NCI-H1930 (cell line): ENCODE measurements around the gene CYP27A1.

ENCODE experiments used
- DNase-seq, 2 experiments: peaks; one replicate each; lab custom pipeline; 2025; lab: John Stamatoyannopoulos, UW

Gene CYP27A1

DNA sequence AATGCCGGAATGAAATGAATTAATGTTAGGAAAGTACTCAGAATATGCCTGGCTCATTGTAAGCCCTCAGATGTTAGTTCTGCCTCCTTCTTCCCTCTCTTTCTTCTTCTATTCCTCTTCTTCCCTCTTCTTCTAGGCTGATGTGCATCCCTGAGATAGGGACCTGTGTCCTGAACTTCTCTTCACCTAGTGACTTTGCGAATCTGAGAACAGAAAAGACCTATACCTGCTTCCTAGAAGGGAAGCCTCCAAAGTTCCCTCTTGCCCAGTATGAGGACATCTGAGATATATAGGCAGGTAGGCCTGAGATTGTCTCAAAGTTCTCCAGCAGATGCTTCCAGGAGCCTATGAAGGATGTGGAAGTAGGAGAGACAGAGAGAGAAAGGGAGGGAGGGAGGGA lies 8.1 kb upstream of the CYP27A1 start:
- no peak for DNase-seq

GRCh38 chr2:218776488-218776887 lies 5.5 kb upstream of the CYP27A1 start:
- no peak for DNase-seq

DNA sequence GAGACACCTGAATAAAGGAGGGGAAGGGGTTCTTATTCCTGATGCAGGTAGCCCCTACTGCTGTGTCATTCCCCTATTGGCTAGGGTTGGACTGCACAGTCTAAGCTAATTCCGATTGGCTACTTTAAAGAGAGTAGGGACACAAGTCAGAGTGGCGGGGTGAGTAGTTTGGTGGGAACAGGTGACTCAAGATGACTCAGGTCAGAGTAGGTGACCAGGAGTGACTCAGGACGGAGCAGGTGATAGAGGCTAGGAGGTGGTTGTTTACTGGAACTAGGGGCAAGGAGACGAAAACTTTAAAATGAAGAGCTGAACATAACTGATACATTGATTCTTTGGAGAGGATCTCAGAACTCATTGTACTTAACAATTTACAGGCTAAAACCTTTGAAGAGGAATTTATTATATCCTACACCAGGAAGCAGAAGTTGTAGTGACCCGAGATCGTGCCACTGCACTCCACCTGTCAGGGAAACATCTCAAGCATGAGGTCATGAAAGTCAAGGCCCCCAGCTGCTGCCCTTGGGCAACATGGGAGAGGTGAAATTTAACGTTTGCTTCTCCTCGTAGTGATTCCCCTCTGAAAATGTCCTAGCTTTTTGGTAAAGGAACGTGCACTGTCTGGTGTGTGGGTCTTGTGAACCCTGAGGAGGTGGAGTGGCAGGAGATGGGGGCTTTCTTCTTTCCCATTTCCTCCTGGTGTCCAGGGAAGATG lies 4.5 kb upstream of the CYP27A1 start:
- DNase-seq: no peak

DNA sequence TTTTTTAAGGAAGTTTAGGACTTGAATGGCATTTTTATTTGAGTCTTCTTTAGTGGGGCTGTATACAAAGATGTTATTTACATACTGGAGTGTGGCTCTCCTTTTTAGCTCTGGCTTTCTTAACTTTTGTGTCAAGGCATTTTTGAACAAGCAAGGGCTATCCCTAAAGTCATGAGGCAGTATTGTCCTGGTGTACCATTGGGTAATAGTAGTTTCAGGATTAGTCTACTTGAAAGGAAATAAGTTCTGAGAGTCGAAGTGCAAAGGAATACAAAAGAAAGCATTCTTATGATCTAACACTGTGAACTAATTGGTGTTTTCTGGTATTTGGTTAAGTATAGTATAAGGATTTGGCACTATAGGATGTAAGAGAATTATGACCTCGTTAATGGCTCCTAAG lies 1.9 kb upstream of the CYP27A1 start:
- DNase-seq: no peak

DNA sequence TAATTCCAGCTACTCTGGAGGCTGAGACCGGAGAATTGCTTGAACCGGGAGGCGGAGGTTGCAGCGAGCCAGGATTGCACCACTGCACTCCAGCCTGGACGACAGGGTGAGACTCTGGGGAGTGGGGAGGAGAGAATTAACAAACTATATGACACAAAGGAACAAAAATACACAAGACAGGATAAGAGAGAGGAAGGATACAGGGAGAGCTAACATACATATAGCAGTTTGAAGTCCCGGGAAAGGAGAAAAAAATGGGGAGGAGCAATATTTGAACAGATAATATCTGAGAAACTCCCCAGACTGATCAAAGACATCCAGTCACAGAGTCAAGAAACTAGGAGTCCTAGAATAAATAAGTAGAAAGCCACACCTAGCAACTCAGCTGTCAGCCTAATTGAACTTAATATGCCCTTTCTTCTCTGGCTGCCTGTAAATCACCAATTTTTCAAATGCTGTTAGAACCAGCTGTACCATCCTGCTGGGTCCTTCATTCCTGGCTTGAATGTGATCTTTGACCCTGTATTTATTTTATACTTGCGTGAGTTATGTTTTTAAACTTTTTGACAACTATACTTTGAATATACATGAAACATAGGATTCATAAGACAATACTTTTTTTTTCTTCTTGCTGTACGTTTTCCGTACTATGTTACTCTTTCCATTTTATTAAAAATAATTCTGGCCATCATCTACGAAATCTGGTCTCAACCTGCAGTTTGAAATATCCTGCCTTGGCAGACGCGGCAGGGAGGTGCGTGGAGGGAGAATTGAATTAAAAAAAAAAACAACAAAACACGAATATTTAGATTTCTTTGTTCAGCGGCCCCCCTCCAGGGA lies 876 bp upstream of the CYP27A1 start:
- peak in 1 of 2 experiments; percentile 12 for DNase-seq

DNA sequence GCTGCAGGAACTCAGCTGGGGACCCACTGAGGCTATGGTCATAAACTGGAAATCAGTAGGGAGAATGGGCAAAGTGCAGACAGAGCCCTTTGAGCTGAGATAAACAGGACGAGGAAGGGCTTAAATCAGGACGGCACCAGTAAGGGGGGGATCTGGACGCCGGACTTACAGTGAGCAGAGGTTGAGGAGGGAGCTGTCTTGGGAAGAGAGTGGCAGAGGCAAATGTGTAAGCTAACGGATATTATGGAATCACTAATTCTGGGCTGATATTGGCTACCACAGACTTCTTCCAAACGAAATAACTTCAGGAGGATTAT lies 539 bp downstream of the CYP27A1 start:
- DNase-seq: no peak

DNA sequence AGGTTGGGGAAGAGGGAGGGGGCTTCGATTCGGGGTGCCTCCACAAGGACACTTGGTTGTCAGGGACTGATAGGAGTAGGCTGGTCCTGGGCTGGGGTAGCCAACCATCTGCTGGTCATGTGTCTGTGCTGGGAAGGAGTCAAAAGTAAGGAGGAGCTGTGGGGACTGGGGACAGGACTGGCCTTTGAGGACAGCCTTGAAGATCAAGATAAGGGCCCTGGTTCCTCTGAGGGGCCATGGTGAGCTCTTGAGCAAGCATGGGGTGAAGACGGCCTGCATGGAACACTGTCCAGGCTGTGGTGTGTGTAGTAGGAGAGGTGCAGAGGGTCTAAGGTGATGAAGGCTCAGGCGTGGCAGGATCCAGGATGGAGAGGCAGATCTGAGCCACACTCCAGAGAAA lies 1.7 kb downstream of the CYP27A1 start:
- DNase-seq: no peak

GRCh38 chr2:218785103-218785502 lies 3.2 kb downstream of the CYP27A1 start:
- no peak for DNase-seq

DNA sequence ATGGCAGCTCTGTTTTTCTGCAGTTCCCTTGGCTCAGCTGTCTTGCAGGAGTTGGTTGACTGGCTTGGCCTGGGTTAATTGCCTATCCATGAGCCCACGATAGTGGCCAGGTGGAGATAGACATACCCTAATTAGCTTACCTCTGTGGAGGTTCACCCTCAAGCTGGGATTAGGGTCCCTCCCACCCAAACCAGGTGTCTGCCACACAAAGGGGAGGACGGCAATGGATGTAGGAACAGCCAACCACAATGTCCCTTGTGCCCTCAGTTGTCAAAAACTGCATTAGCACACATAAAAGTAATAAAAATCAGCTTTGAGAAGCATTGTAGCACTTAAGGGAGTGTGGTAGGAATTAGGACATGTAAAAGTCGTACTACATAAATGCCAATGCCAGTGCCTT lies 4.2 kb downstream of the CYP27A1 start:
- no peak for DNase-seq

GRCh38 chr2:218788529-218789255 lies 6.7 kb downstream of the CYP27A1 start:
- DNase-seq: no peak

DNA sequence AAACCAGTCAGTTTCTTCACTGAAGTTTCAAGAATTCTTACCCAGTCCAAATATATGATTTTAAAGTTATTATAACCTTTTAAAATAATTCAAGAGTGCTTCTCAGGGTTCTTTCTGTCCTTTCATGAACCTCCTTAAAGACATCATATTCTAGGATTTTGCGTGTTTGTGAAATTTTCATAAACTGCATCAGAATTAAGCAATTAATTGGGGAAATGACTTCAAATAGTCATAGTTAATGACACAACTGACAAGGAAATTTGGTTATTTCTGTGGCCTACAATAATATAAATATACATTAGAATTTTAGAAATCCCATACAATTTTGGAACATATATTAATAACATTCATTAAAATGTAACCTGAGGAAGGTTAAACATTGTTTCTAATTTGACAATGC lies 10.5 kb downstream of the CYP27A1 start:
- no peak for DNase-seq

GRCh38 chr2:218796691-218797090 lies 14.7 kb downstream of the CYP27A1 start:
- no peak for DNase-seq

- no peak for DNase-seq
Measured at GRCh38 chr2:218798767-218799504, 17.0 kb downstream of the CYP27A1 start.

GRCh38 chr2:218799990-218800389 lies 18.0 kb downstream of the CYP27A1 start:
- no peak for DNase-seq

DNA sequence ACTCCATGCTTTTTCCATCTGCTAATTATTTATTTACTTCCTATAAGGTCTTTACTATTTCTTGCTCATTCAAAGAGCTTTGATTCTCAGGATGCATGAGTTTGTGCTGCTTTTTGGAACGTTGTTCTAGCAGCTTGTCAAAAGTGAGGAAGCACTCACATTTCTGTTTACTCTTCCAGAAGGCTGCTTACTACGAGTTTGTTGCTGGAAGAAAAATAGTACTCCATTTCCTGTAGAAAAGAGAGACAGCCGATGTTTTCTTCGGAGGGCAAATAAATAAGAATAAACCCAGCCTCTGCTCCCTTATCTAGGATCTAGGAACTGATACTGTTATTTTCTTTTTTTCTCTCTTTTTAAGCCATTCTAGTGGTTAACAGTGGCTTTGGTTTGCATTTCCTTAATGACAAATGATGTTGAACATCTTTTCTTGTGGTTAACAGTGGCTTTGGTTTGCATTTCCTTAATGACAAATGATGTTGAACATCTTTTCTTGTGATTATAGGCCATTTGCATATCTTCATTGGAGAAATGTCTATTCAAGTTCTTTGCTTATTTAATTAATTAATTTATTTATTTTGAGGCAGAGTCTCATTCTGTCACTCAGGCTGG lies 20.5 kb downstream of the CYP27A1 start:
- DNase-seq: no peak

DNA sequence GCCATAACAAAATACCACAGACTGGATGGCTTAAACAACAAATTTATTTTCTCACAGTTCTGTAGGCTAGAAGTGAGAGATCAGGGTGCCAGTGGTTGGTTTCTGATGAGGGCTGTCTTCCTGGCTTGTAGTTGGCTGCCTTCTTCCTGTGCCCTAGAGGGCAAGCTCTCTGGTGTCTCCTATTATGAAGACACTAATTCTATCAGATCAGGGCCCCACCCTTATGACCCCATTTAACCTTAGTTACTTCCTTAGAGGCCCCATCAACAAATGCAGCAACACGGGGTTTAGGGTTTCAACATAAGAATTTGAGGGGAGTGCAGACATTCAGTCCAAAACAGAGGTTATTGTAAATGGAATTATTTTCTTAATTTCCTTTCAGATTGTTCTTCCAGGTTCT lies 22.9 kb downstream of the CYP27A1 start:
- no peak for DNase-seq

DNA sequence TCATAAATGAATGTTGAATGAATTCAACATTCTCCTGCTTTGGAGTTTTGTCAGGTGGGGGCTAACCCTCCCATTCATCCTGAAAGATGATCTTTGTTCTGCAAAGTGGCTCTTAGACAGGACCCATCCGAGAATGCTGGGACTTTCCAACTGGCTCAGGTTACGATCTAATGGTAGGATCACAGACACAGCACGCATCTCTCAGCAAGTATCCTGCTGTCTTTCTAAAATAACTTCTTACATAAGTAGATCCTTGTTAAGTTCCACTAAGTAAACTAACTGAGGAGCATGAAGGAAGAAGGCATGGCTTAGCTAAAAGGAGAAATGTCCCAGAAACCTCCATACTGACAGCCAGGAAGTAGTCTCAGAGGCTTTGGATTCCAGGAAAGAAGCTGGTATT lies 23.7 kb downstream of the CYP27A1 start:
- peak in 1 of 2 experiments; percentile 7 for DNase-seq

GRCh38 chr2:218806346-218806978 lies 24.5 kb downstream of the CYP27A1 start:
- no peak for DNase-seq

DNA sequence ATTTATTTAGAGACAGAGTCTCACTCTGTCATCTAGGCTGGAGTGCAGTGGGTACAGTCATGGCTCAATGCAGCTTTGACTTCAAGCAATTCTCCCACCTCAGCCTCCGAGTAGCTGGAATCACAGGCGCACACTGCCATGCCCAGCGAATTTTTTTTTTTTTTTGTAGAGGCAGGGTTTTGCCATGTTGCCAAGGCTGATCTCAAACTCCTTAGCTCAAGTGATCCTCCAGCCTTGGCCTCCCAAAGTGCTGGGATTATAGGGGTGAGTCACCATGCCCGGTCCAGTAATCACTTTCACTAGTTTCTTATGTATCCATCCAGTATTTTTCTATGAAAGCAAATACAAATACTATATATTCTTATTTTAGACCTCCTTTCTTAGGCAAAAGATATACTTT lies 25.7 kb downstream of the CYP27A1 start:
- DNase-seq: no peak

GRCh38 chr2:218809515-218809914 lies 27.6 kb downstream of the CYP27A1 start:
- no peak for DNase-seq

DNA sequence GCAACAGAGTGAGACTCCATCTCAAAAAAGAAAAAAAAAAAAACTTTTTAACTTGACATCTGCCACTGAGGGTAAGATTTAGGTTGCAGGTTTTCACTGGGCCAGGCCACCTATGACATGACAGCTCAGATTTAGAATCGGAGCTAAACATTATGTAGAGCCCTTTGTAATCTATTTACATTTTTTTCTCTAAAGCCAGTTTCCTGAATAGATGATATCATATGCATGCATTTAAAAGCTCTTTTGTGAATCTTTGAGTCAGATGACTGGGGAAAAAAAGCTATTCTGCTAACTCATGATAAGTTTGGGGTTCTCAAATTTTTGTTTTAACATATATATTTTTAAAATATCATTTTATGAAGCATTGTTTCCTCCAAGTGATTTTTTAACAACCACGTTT lies 28.3 kb downstream of the CYP27A1 start:
- no peak for DNase-seq
